Measurements from ENCODE around the gene NDUFAF5. TPM values are rescaled to one million over a fixed set of nuclear protein-coding genes. Genes with fewer than 3 reads are reported as not detected.

NDUFAF5 gene
- total and polyA plus RNA-seq, 11 donors = 34.7 to 72.3 (median 55.5) TPM

DNA sequence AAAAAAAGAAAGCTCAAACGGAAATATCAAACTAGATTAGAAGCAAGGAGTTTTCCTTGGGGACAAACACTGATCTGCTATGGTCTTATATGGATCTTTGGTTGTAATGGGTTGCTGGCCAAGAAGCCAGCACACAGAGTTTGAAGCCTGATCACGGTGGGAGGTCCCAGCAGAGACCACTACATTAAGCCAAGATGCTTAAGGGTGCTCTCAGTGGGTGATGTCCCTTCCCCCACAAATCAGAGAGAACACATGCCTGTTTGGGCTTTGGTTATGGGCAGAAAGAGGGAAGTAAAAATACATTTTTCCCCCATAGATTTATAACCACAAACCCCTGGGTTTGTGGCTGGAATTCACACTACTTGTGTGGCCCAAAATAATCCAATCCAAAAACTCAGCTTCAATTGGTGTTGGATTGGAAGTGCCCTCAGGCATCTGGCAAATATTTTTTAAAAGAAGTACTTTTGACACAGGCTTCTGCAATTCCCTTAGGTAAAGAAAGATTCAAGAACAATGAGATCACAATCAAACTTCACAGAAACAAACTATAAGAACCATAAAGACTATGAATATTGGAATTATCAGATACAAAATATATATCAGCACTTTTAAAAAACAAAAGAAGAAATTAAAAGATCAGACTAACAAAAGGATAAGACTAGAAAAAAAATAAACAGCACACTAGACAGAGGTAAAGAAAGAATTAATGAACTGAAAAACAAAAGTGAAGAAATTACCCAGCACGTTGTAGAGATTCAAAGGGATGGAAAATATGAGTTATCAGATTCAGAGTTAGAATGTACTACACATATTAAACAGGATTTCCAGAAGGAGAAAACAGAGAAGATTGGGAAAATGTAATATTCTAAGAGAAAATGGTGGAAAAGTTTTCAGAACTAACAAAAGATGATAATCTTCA lies 44.8 kb upstream of the NDUFAF5 start:
- peaks cover 0 to 28% (median 5%) of the 10 kb centered on the region in 12 donors for H3K9me3 ChIP-seq
- ATAC-seq (peak in 2 of 4 donors; percentile 14 to 35), DNase-seq (no peak)
- H3K36me3 ChIP-seq = peaks cover 0 to 37% (median 3%) of the 10 kb centered on the region in 9 donors
- intact Hi-C loops (cut with DNase I) = loop anchor here in 1 of 10 donors (10.0 kb wide), 1 partner anchor 105 kb away; the partner anchor contains the start of gene TASP1
- peaks cover 0 to 28% (median 14%) of the 10 kb centered on the region in 12 donors for H3K4me1 ChIP-seq
- no peaks in the 10 kb centered on the region for H3K27me3 ChIP-seq
- peak overlapping the region in 7 of 12 donors; percentile 1 to 59 (median 33) for H3K27ac ChIP-seq
- no peak overlapping the region for H3K4me3 ChIP-seq
- TF ChIP-seq, protein P1, sequence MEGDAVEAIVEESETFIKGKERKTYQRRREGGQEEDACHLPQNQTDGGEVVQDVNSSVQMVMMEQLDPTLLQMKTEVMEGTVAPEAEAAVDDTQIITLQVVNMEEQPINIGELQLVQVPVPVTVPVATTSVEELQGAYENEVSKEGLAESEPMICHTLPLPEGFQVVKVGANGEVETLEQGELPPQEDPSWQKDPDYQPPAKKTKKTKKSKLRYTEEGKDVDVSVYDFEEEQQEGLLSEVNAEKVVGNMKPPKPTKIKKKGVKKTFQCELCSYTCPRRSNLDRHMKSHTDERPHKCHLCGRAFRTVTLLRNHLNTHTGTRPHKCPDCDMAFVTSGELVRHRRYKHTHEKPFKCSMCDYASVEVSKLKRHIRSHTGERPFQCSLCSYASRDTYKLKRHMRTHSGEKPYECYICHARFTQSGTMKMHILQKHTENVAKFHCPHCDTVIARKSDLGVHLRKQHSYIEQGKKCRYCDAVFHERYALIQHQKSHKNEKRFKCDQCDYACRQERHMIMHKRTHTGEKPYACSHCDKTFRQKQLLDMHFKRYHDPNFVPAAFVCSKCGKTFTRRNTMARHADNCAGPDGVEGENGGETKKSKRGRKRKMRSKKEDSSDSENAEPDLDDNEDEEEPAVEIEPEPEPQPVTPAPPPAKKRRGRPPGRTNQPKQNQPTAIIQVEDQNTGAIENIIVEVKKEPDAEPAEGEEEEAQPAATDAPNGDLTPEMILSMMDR (IDR thresholded peaks at IDR 0.05) = no peak
- no peak for TF ChIP-seq POLR2A (IDR thresholded peaks at IDR 0.05)
- WGBS, 4 donors = 61 to 66% (median 65%) methylated on average over 3 of the region's 3 CpGs

DNA sequence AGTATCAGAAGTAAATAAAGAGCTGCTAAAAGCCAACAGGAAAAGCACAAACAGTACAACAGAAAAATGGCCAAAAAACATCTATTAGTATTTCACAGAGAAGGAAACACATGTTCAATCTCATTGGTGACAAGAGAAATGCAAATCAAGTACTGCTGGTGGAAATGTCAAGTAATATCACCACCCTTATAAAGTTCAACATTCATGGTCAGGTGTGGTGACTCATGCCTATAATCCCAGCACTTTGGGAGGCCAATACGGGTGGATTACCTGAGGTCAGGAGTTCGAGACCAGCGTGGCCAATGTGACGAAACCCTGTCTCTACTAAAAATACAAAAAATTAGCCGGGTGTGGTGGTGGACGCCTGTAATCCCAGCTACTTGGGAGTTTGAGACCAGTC lies 42.9 kb upstream of the NDUFAF5 start:
- no peak for TF ChIP-seq POLR2A (IDR thresholded peaks at IDR 0.05)
- TF ChIP-seq, protein P1 (IDR thresholded peaks at IDR 0.05) = no peak
- H3K4me1 ChIP-seq = peaks cover 0 to 18% (median 9%) of the 10 kb centered on the region in 12 donors
- whole genome bisulfite sequencing, 4 donors = 88 to 98% (median 93%) methylated on average over 6 of the region's 6 CpGs
- H3K27me3 ChIP-seq = no peaks in the 10 kb centered on the region
- DNase-seq = no peak
- peaks cover 0 to 37% (median 9%) of the 10 kb centered on the region in 9 donors for H3K36me3 ChIP-seq
- intact Hi-C loops (cut with DNase I) = no loop called here
- peaks cover 0 to 28% (median 5%) of the 10 kb centered on the region in 12 donors for H3K9me3 ChIP-seq
- no peak overlapping the region for H3K4me3 ChIP-seq
- no peak overlapping the region for H3K27ac ChIP-seq
- no peak for ATAC-seq

DNA sequence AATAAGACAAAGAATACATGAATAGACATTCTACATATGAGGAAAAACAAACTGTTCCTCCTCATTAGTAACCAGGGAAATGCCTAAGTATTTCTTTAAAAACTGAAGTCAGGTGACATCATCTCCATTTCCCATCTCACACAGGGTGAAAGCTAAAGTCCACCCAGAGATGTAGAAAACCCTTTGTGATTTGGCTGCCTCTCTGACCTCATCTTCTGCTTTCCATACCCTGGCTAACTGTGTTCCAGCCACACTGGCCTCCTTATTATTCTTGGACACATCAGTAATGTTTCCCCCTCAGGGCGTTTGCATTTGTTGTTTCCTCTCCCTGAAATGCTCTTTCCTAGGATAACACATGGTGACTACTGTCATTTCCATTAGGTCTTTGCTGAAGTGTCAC lies 40.5 kb upstream of the NDUFAF5 start:
- Histone ChIP-seq H3K27me3 (no peaks in the 10 kb centered on the region), H3K4me3 (no peak overlapping the region), H3K27ac (no peak overlapping the region), H3K4me1 (peaks cover 0 to 6% (median under 1%) of the 10 kb centered on the region in 12 donors), H3K36me3 (peaks cover 0 to 30% (median 11%) of the 10 kb centered on the region in 9 donors), H3K9me3 (peaks cover 0 to 28% (median 5%) of the 10 kb centered on the region in 12 donors)
- TF ChIP-seq, protein P1 (IDR thresholded peaks at IDR 0.05) = no peak
- no peak for DNase-seq
- peak in 2 of 4 donors; percentile 45 to 50 for ATAC-seq
- 49 to 65% (median 54%) methylated on average over 1 of the region's 1 CpG for WGBS, 4 donors
- intact Hi-C loops (cut with DNase I) = no loop called here

GRCh38 chr20:13745784-13746183 lies 39.0 kb upstream of the NDUFAF5 start:
- Histone ChIP-seq H3K4me3 (no peak overlapping the region), H3K27ac (no peak overlapping the region), H3K4me1 (no peaks in the 10 kb centered on the region), H3K36me3 (peaks cover 0 to 36% (median 12%) of the 10 kb centered on the region in 9 donors), H3K27me3 (no peaks in the 10 kb centered on the region), H3K9me3 (peaks cover 0 to 15% (median 2%) of the 10 kb centered on the region in 12 donors)
- TF ChIP-seq, protein P1 (IDR thresholded peaks at IDR 0.05) = no peak
- no peak for TF ChIP-seq POLR2A (IDR thresholded peaks at IDR 0.05)
- DNase-seq = no peak
- peak in 3 of 4 donors; percentile 44 to 61 (median 55) for ATAC-seq
- 65 to 86% (median 74%) methylated on average over 2 of the region's 2 CpGs for WGBS, 4 donors
- intact Hi-C loops (cut with DNase I) = no loop called here

Data from heart left ventricle (tissue), 16 donors.